Fibroblast of peridontal ligament (primary cell): ENCODE measurements around the gene MAST3.

Experiments used
- DNase-seq: peaks from one replicate; pipeline ENCODE4 v3.0.0-alpha.2; 2010; ENCODE audit errors: extremely low read depth

MAST3 gene

GRCh38 chr19:18097217-18097992, at the start of gene MAST3:
TSS of gene MAST3 (plus strand) at chr19:18097778. CDS start at chr19:18097793, 15 bp downstream.
- peak; percentile 60 for DNase-seq

GRCh38 chr19:18049385-18049784, 48.2 kb upstream of the MAST3 start:
- peak; percentile 52 for DNase-seq

GRCh38 chr19:18051887-18052286, 45.7 kb upstream of the MAST3 start:
- DNase-seq = no peak

- peak; percentile 93 for DNase-seq
Observed at GRCh38 chr19:18053576-18054219, 43.9 kb upstream of the MAST3 start.

GRCh38 chr19:18055967-18056366, 41.6 kb upstream of the MAST3 start:
- DNase-seq = no peak

GRCh38 chr19:18057557-18057956, 40.0 kb upstream of the MAST3 start:
- peak; percentile 9 for DNase-seq

GRCh38 chr19:18058208-18059009, 39.2 kb upstream of the MAST3 start:
- peak; percentile 75 for DNase-seq

- no peak for DNase-seq
Observed at GRCh38 chr19:18059297-18059696, 38.3 kb upstream of the MAST3 start.

- DNase-seq = no peak
Observed at GRCh38 chr19:18059902-18060301, 37.7 kb upstream of the MAST3 start.

- DNase-seq = no peak
Observed at GRCh38 chr19:18060472-18060871, 37.1 kb upstream of the MAST3 start.

GRCh38 chr19:18062028-18062427, 35.5 kb upstream of the MAST3 start:
- DNase-seq = no peak

- no peak for DNase-seq
Observed at GRCh38 chr19:18063463-18063862, 34.1 kb upstream of the MAST3 start.

- DNase-seq = no peak
Observed at GRCh38 chr19:18065173-18065495, 32.4 kb upstream of the MAST3 start.

GRCh38 chr19:18068395-18068794, 29.2 kb upstream of the MAST3 start:
- no peak for DNase-seq

GRCh38 chr19:18069383-18069782, 28.2 kb upstream of the MAST3 start:
- no peak for DNase-seq

- DNase-seq = no peak
Observed at GRCh38 chr19:18070181-18070580, 27.4 kb upstream of the MAST3 start.

GRCh38 chr19:18072335-18072734, 25.2 kb upstream of the MAST3 start:
- DNase-seq = no peak

GRCh38 chr19:18073197-18073596, 24.4 kb upstream of the MAST3 start:
- DNase-seq = no peak

GRCh38 chr19:18074192-18074591, 23.4 kb upstream of the MAST3 start:
- DNase-seq = no peak

GRCh38 chr19:18083929-18084684, 13.5 kb upstream of the MAST3 start:
- DNase-seq = no peak

GRCh38 chr19:18085702-18086457, 11.7 kb upstream of the MAST3 start:
- DNase-seq = no peak
